Epithelial cell of prostate (primary cell): ENCODE data around the gene HSD11B2.

Experiments used
- DNase-seq: peaks from one replicate; pipeline ENCODE4 v3.0.0-alpha.2; 2011; ENCODE audit warnings: low read depth, low spot score
- H3K27ac ChIP-seq: fragments of 450-650 bp; 2 replicates; pipeline ENCODE4 v1.5.1; 2017; ENCODE audit warnings: mild to moderate bottlenecking

HSD11B2 gene

DNA sequence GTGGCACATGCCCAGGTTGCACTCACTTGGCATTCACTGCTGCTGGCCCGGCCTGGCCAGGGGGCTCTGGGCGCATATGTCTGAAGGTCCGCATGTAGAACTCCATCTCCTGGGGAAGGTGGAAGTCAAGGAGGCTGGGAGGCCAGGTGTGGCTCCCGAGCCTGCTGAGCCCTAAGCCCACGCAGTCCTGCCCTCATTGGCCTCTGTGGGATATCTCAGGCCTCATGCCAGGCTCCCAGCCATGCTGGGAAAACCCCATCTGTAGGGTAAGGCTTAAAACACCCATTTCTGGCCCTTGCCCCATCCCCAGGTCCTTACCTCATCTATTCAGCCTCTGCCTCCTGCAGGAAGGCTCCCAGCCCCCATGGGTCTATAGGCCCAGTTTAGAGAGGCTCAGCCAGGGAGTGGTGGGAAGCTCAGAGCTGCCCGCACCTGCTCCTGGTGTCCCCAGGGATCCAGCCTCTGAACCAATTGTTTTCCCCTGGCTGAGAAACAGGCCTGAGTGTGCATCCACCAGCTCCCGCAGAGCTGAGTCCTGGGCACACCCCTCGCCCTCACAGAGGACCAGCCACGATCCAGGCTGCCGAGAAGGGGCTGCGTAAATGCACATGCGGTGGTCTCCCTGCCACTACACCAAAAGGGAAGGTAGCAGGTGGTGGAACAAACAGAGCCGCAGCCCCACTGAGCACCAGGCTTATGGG, 35.3 kb upstream of the HSD11B2 start:
- H3K27ac ChIP-seq: no peak overlapping the region
- DNase-seq: no peak

DNA sequence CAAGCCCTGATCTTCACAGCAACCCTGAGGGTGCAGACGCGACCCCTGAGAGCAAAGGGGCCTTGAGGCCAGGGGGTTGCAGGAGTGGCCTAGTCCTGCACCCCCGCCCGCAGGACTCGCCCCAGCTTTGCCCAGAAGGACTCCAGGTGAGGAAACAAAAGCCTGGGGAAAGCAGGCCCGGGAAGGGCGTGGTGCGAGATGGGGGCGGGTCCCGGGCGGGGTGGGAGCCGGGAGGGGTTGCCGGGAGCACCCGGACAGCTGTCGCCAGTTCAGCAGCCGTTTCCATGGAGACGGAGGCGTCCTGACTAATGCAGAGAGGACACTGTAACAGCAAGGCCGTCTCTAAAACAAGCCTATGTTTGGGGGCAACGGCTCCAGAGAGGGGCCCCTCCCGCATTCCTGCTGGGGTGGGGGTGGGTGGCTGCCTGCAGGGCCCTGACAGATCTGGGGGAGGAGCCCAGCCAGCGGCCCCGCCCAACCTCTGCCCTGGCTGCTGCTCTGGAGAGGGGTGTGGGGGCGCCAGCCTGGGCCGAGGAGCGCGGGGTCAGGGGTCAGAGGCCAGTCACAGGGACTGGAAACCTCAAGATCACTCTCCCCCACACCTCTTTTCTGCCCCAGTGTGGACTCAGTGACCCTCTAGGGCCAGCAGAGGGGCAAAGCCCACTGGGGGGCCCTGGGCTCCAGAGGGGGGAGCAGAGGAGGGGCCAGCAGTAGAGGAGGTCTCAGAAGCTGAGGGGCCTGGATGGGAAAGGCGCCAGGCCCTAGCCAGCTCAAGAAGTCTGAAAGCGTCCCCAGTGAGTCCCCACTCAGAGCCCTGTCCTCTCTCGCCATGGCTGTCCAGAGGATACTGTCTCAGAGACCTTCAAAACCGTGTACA, 34.5 kb upstream of the HSD11B2 start:
- DNase-seq: no peak
- no peak overlapping the region for H3K27ac ChIP-seq

- no peak for DNase-seq
These were observed 33.7 kb upstream of the HSD11B2 start for GRCh38 chr16:67397036-67397801.

DNA sequence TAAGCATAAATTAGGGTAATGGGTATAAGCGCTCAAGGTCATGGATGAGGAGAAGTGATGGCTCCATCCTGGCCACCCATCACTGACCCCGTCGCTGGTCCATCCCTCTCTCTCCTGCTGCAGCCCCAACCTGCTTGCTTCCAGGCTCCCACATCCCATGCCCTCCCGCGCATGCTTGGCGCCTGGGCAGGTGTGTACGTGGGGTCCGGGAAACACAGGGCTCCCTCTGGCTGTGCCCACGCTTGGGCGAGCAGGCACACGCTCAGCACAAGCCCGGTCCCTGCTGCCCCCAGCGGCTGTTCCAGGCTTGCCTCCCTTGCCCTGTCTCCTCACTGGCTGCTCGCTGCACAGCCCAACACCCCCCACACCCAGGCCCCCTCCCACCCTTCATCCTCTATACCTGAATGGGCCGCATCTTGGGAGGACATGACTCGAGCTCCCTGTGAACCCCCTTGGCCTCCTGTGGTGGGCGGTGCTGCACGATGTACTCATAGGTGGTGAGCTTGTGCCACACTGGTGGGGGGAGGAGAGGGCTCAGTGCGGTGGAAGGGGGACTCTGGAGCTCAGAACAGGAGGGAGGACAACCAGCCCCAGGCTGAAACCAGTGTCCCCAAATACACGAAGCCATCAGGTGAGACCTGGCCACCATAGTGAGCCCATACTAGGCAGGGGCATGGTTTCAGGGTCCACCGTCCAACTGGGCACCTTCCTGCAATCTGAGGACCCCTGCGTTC, 32.9 kb upstream of the HSD11B2 start:
- no peak overlapping the region for H3K27ac ChIP-seq
- DNase-seq: no peak

More at GRCh38 chr16:67397036-67397801, 33.7 kb upstream of the HSD11B2 start:
- no peak overlapping the region for H3K27ac ChIP-seq

GRCh38 chr16:67398546-67399217, 32.2 kb upstream of the HSD11B2 start:
- no peak for DNase-seq
- no peak overlapping the region for H3K27ac ChIP-seq

GRCh38 chr16:67399218-67399733, 31.6 kb upstream of the HSD11B2 start:
- H3K27ac ChIP-seq: no peak overlapping the region
- DNase-seq: no peak

GRCh38 chr16:67399749-67400704, 30.9 kb upstream of the HSD11B2 start:
- DNase-seq: no peak
- H3K27ac ChIP-seq: no peak overlapping the region

GRCh38 chr16:67400901-67401300, 30.0 kb upstream of the HSD11B2 start:
- no peak for DNase-seq

DNA sequence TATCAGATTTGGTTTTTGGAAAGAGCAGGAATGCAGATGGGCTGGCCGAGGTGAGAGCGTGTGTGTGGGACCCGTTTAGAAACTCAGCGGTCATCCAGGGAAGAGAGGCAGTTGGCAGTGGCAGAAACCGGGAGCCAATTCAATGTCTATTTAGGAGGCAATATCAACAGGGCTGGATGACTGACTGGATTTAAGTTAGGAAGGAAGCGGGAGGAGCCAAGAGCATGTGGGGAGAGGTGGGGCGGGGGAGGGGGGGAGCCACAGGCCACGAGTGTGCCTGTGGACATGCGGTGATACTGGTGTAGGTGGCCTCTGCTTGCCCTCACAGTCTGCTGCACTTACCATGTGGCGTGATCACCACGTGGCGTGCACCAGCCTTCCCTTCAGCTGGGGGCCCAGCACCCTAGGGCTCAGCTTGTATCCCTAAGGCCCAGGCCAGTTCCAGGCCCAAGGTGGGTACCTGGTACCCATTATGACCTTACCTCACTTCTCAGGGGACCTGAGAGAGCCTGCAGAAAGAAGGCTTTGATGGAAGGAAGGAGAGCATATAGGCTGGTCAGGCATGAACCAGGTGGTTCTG, 26.9 kb upstream of the HSD11B2 start:
- H3K27ac ChIP-seq: peak overlapping the region; percentile 96
- no peak for DNase-seq

More at GRCh38 chr16:67400901-67401300, 30.0 kb upstream of the HSD11B2 start:
- no peak overlapping the region for H3K27ac ChIP-seq

DNA sequence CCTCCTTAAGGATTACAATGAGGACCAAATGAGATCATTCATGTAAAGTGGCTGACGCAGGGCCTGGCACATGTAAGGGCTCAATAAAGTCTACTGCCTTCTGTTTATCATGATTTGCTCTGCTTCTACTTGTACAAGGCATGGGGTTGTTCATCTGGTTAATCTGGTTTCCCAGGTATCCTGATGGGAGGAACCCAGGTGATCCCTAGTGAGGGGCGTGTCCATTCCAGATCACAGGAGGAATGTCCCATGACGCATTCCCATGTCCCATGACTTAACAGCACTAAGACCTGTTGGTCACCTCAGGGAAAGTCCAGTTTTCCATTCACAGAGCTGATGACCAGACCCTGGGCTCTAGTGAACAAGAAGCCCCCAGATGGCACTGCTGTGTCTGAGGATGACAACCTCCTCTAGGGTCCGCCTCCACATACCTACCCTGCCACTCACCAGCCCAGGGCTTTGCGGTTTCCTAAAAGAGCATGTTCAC, 26.1 kb upstream of the HSD11B2 start:
- H3K27ac ChIP-seq: peak overlapping the region; percentile 96
- peak; percentile 98 for DNase-seq

- H3K27ac ChIP-seq: peak overlapping the region; percentile 96
- DNase-seq: no peak
These were observed 25.6 kb upstream of the HSD11B2 start for GRCh38 chr16:67405336-67405735.

GRCh38 chr16:67406111-67406971, 24.6 kb upstream of the HSD11B2 start:
- DNase-seq: no peak
- peak overlapping the region; percentile 96 for H3K27ac ChIP-seq

GRCh38 chr16:67407176-67407787, 23.6 kb upstream of the HSD11B2 start:
- peak overlapping the region; percentile 96 for H3K27ac ChIP-seq
- no peak for DNase-seq

- no peak for DNase-seq
- H3K27ac ChIP-seq: peak overlapping the region; percentile 96
These were observed 23.0 kb upstream of the HSD11B2 start for GRCh38 chr16:67407788-67408452.

- no peak for DNase-seq
- H3K27ac ChIP-seq: peak overlapping the region; percentile 17
These were observed 21.3 kb upstream of the HSD11B2 start for GRCh38 chr16:67409631-67410030.

GRCh38 chr16:67411339-67411738, 19.6 kb upstream of the HSD11B2 start:
- no peak overlapping the region for H3K27ac ChIP-seq
- DNase-seq: no peak
